B cell (primary cell): ENCODE data around the gene PUDP. TPM values are rescaled to one million over a fixed set of nuclear protein-coding genes. Genes with fewer than 3 reads are reported as not detected.
"Not testable (repeated sequence)": the region's sequence is repeated elsewhere in the genome, so short reads cannot be mapped to it uniquely, and the experiment has no call there.

ENCODE experiments used
- ATAC-seq: fragments of 200-7000 bp; cut with Tn5 transposase; one replicate; pipeline ENCODE4 v1.10.0; 2021; ENCODE audit warnings: low read depth, mild to moderate bottlenecking, moderate number of reproducible peaks, moderate library complexity
- CTCF ChIA-PET: fragments of 350-600 bp; sonication (Branson Sonifier 250); formaldehyde crosslinking; loops from one replicate; lab custom pipeline; 2021; ENCODE audit warnings: antibody characterized with exemption, inconsistent platforms; lab: Charles Lee
- POLR2A ChIA-PET: fragments of 350-600 bp; sonication (Branson Sonifier 250); formaldehyde crosslinking; loops from one replicate; lab custom pipeline; 2021; ENCODE audit warnings: antibody characterized with exemption; lab: Charles Lee
- DNase-seq: peaks from one replicate; pipeline ENCODE4 v3.0.0; 2013
- H2AFZ ChIP-seq: 2 replicates; pipeline ENCODE4 v1.6.1; 2012; ENCODE audit warnings: mild to moderate bottlenecking, low read depth, low read length; ENCODE audit not compliant: insufficient read depth, poor library complexity, severe bottlenecking
- H3K27ac ChIP-seq, 2 donors: 1 replicate in 1 of 2; 2 replicates in 1 of 2; pipeline ENCODE4 v1.5.1; 2012 to 2013; ENCODE audit warnings: low read length in 2 of 2, mild to moderate bottlenecking in 2 of 2, moderate library complexity in 1 of 2
- H3K27me3 ChIP-seq, 4 experiments: fragments of 200-600 bp in 1 of 4; sonication (generic) in 1 of 4; replicated peaks in 1 of 4; 1 replicate in 2 of 4; 2 replicates in 2 of 4; pipeline versions ENCODE4 v1.6.1 to v1.7.0; 2013 to 2016; ENCODE audit warnings: low read length in 3 of 4, mild to moderate bottlenecking in 2 of 4, mixed read lengths in 1 of 4, moderate library complexity in 1 of 4; ENCODE audit not compliant: insufficient read depth in 4 of 4, control insufficient read depth in 3 of 4; ENCODE audit errors: control extremely low read depth in 1 of 4
- H3K36me3 ChIP-seq, 2 experiments: replicated peaks in 1 of 2; 1 replicate in 1 of 2; 2 replicates in 1 of 2; pipeline versions ENCODE4 v1.6.1 to v1.7.1; 2013; ENCODE audit warnings: low read length in 1 of 2; ENCODE audit not compliant: insufficient read depth in 2 of 2, control insufficient read depth in 1 of 2; ENCODE audit errors: control extremely low read depth in 1 of 2, extremely low read depth in 1 of 2
- H3K4me1 ChIP-seq, 2 donors: fragments of 200-600 bp in 1 of 2; sonication (generic) in 1 of 2; 1 replicate in 1 of 2; 2 replicates in 1 of 2; pipeline versions ENCODE4 v1.5.1 to v1.6.1; 2013 to 2017; ENCODE audit warnings: low read length in 2 of 2; ENCODE audit not compliant: control insufficient read depth in 2 of 2, insufficient read depth in 2 of 2
- H3K4me2 ChIP-seq: replicated peaks from 2 replicates; pipeline ENCODE3; 2012; ENCODE audit warnings: mild to moderate bottlenecking, low read depth, low read length; ENCODE audit not compliant: poor library complexity, severe bottlenecking
- H3K4me3 ChIP-seq, 5 experiments: fragments of 200-600 bp in 1 of 5; sonication (generic) in 1 of 5; 1 replicate in 3 of 5; 2 replicates in 2 of 5; pipeline versions ENCODE4 v1.5.1 to v1.7.0; 2011 to 2016; ENCODE audit warnings: low read length in 4 of 5, mild to moderate bottlenecking in 4 of 5, low read depth in 2 of 5, control low read depth in 1 of 5, moderate library complexity in 1 of 5; ENCODE audit not compliant: insufficient read depth in 1 of 5; ENCODE audit errors: control extremely low read depth in 1 of 5, extremely low read depth in 1 of 5
- H3K79me2 ChIP-seq: fragments of 200-600 bp; sonication (generic); one replicate; pipeline ENCODE4 v1.6.0; 2016; ENCODE audit warnings: low read length; ENCODE audit not compliant: control insufficient read depth, insufficient read depth
- H3K9ac ChIP-seq: fragments of 200-600 bp; sonication (generic); 2 replicates; pipeline ENCODE4 v1.6.1; 2017; ENCODE audit warnings: mild to moderate bottlenecking, low read length, moderate library complexity
- H3K9me3 ChIP-seq, 3 donors: one replicate each; pipeline versions ENCODE4 v1.6.1 to v1.7.1; 2013; ENCODE audit warnings: low read length in 2 of 3; ENCODE audit not compliant: control insufficient read depth in 2 of 3, insufficient read depth in 1 of 3; ENCODE audit errors: control extremely low read depth in 1 of 3
- H4K20me1 ChIP-seq: 2 replicates; pipeline ENCODE4 v1.6.0; 2012; ENCODE audit warnings: mild to moderate bottlenecking, low read length; ENCODE audit not compliant: insufficient read depth, control insufficient read depth, poor library complexity, severe bottlenecking
- H3K27ac Mint-ChIP-seq: one replicate; pipeline ENCODE4 v1.8.0; 2021; ENCODE audit warnings: mixed read lengths
- H3K27me3 Mint-ChIP-seq: one replicate; pipeline ENCODE4 v1.8.0; 2021; ENCODE audit warnings: mixed read lengths
- H3K4me1 Mint-ChIP-seq: one replicate; pipeline ENCODE4 v1.8.0; 2021; ENCODE audit warnings: mixed read lengths
- H3K4me3 Mint-ChIP-seq: one replicate; pipeline ENCODE4 v1.8.0; 2021; ENCODE audit warnings: mixed read lengths
- H3K9me3 Mint-ChIP-seq: one replicate; pipeline ENCODE4 v1.8.0; 2022; ENCODE audit warnings: mixed read lengths; ENCODE audit not compliant: insufficient read depth
- EZH2 ChIP-seq: IDR thresholded peaks from 2 replicates; pipeline ENCODE4 v1.6.1; 2012; ENCODE audit warnings: borderline replicate concordance, low read depth, mild to moderate bottlenecking, moderate library complexity, low read length; ENCODE audit not compliant: insufficient read depth, poor library complexity, severe bottlenecking
- WGBS: methylation state at CpG from one replicate; pipeline ENCODE4 v1.1.5; 2013; ENCODE audit warnings: missing lambda C conversion rate; ENCODE audit not compliant: insufficient coverage; 5-methylcytosine and 5-hydroxymethylcytosine counted together
- intact Hi-C: fragments of 100-400 bp; cut with micrococcal nuclease; formaldehyde crosslinking; loops from one replicate; pipeline ENCODE4 v1.10.0; 2022
- polyA plus RNA-seq: library from polyadenylated mRNA; depleted of rRNA; stranded (reverse); fragments of >200 nt; gene quantifications from 2 replicates; pipeline ENCODE4 v1.2.3, GENCODE V29; 2012
- total RNA-seq, 2 donors: library from RNA; stranded (reverse); fragments of 120-200 nt in 1 of 2; gene quantifications; 1 replicate in 1 of 2; 2 replicates in 1 of 2; pipeline versions ENCODE4 v1.2.3 to v1.2.4, GENCODE V29; 2013 to 2022
- TF ChIP-seq, protein P1 (sequence below): fragments of 200-600 bp; IDR thresholded peaks from one replicate; pipeline ENCODE4 v1.8.0; 2022; ENCODE audit warnings: antibody characterized with exemption, mild to moderate bottlenecking

Gene PUDP
- total and polyA plus RNA-seq, 2 donors (not counting 1 experiment from before 2014, with no cell fraction given), result 12.8 to 14.1 TPM

DNA sequence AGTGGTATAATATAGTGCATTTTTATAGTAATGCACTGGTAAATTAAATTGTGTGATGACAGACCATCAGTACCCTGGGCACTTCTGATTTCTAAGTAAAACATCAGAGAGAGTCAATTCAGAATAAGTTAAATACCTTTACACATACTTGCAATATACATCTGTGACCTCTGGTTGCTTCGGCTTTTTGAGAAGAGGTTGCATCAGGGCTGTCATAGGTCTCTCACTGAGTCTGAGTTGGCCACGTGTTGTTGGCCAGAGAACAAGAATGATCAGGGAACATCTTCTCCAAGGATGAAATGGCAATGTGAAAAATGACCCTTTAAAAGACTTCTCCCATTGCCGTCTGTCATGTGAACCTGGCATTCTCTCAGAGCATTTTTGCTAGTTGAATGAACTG, 36.9 kb upstream of the PUDP start:
- TF ChIP-seq EZH2, result no peak
- POLR2A ChIA-PET, result no interaction called here

DNA sequence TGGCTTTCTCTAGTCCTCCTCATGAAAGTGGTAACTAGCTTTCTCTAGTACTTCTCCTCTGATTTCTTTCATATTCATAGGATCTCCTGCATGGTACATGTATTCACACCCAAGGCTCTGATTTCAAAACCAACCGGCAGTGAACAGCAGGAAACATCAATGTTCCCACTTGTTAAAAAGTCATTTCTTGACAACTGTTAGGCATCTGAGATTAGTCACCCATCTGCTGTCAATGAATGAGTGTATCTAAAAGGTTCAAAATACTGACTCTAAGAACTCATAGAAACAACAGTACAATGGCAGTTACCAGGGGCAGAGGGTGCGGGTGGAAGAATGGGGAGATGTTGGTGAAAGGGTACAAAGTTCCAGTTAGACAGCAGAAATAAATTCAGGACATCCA, 31.5 kb upstream of the PUDP start:
- intact Hi-C loops, result no loop called here
- Mint-ChIP-seq H3K27me3 (no peaks in the 10 kb centered on the region), H3K4me1 (peaks cover 1% of the 10 kb centered on the region), H3K4me3 (no peak overlapping the region), H3K9me3 (no peaks in the 10 kb centered on the region), H3K27ac (no peak overlapping the region)
- Histone ChIP-seq H4K20me1 (no peaks in the 10 kb centered on the region), H3K4me2 (no peak overlapping the region), H3K79me2 (no peaks in the 10 kb centered on the region), H3K27ac (no peak overlapping the region), H3K4me1 (no peaks in the 10 kb centered on the region), H3K4me3 (no peak overlapping the region), H3K36me3 (no peaks in the 10 kb centered on the region), H3K9ac (no peak overlapping the region), H3K27me3 (no peaks in the 10 kb centered on the region), H3K9me3 (no peaks in the 10 kb centered on the region), H2AFZ (no peak overlapping the region)
- DNase-seq (no peak), ATAC-seq (no peak)
- TF ChIP-seq EZH2, result no peak
- TF ChIP-seq, protein P1, sequence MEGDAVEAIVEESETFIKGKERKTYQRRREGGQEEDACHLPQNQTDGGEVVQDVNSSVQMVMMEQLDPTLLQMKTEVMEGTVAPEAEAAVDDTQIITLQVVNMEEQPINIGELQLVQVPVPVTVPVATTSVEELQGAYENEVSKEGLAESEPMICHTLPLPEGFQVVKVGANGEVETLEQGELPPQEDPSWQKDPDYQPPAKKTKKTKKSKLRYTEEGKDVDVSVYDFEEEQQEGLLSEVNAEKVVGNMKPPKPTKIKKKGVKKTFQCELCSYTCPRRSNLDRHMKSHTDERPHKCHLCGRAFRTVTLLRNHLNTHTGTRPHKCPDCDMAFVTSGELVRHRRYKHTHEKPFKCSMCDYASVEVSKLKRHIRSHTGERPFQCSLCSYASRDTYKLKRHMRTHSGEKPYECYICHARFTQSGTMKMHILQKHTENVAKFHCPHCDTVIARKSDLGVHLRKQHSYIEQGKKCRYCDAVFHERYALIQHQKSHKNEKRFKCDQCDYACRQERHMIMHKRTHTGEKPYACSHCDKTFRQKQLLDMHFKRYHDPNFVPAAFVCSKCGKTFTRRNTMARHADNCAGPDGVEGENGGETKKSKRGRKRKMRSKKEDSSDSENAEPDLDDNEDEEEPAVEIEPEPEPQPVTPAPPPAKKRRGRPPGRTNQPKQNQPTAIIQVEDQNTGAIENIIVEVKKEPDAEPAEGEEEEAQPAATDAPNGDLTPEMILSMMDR, result no peak
- POLR2A ChIA-PET, result no interaction called here
- WGBS, result no CpG with 5 or more reads among the region's 2 CpGs
- CTCF ChIA-PET, result no interaction called here

More for the DNA sequence above, 36.9 kb upstream of the PUDP start:
- Mint-ChIP-seq H3K9me3 (no peaks in the 10 kb centered on the region), H3K4me1 (peaks cover 3% of the 10 kb centered on the region), H3K27me3 (no peaks in the 10 kb centered on the region), H3K4me3 (no peak overlapping the region), H3K27ac (no peak overlapping the region)
- no peaks in the 10 kb centered on the region for H3K79me2 ChIP-seq
- H2AFZ ChIP-seq, result no peak overlapping the region
- H3K4me3 ChIP-seq, result no peak overlapping the region
- DNase-seq, result no peak
- H3K9me3 ChIP-seq, result no peaks in the 10 kb centered on the region
- ATAC-seq, result no peak
- H4K20me1 ChIP-seq, result no peaks in the 10 kb centered on the region
- no peak overlapping the region for H3K27ac ChIP-seq
- CTCF ChIA-PET, result no interaction called here
- intact Hi-C loops, result no loop called here
- no CpG with 5 or more reads among the region's 3 CpGs for WGBS
- no peaks in the 10 kb centered on the region for H3K36me3 ChIP-seq
- H3K4me1 ChIP-seq, result no peaks in the 10 kb centered on the region
- no peak overlapping the region for H3K4me2 ChIP-seq
- no peak overlapping the region for H3K9ac ChIP-seq
- no peaks in the 10 kb centered on the region for H3K27me3 ChIP-seq

DNA sequence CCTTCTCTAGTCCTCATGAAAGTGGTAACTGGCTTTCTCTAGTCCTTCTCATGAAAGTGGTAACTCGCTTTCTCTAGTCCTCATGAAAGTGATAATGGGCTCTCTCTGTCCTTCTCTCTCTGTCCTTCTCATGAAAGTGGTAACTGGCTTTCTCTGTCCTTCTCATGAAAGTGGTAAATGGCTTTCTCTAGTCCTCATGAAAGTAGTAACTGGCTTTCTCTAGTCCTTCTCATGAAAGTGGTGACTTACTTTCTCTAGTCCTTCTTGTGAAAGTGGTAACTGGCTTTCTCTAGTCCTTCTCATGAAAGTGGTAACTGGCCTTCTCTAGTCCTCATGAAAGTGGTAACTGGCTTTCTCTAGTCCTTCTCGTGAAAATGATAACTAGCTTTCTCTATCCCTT, 30.9 kb upstream of the PUDP start:
- H3K27ac Mint-ChIP-seq, H3K4me3 Mint-ChIP-seq, H3K4me3 ChIP-seq, H3K4me1 ChIP-seq, intact Hi-C loops, H3K27me3 Mint-ChIP-seq, H2AFZ ChIP-seq, H3K79me2 ChIP-seq, H3K9me3 Mint-ChIP-seq, H3K9ac ChIP-seq, H3K27me3 ChIP-seq, POLR2A ChIA-PET, H3K36me3 ChIP-seq, CTCF ChIA-PET, H4K20me1 ChIP-seq, H3K9me3 ChIP-seq, DNase-seq, H3K27ac ChIP-seq, H3K4me2 ChIP-seq, ATAC-seq, H3K4me1 Mint-ChIP-seq: not testable (repeated sequence)
- WGBS, result no CpG with 5 or more reads among the region's 2 CpGs
